ENCODE results near the gene ANKRD13A.

GRCh38 chr12:110004598-110004997, 5.4 kb downstream of the ANKRD13A start:
- TF ChIP-seq CTCF (IDR thresholded peaks at IDR 0.05) (no peak), EP300 (IDR thresholded peaks at IDR 0.05) (no peak)

Data from tibial nerve (tissue), 4 donors.